ENCODE results near the gene TIMP4. TPM values are rescaled to one million over a fixed set of nuclear protein-coding genes. Genes with fewer than 3 reads are reported as not detected.
A peak's percentile ranks its signal among the peaks of the same experiment; 100 is the strongest.

TIMP4 gene
- polyA plus RNA-seq, 3 donors = 0.04 TPM; not detected in 2

GRCh38 chr3:12155828-12156227, 2.9 kb downstream of the TIMP4 start:
- H3K27ac ChIP-seq (ENCODE audit: low read depth in 1 of 2, low read length in 2 of 2) = no peak overlapping the region
- no peak overlapping the region for H3K9ac ChIP-seq (ENCODE audit: insufficient read depth, low read length, poor library complexity, severe bottlenecking)
- Mint-ChIP-seq H3K27me3 (ENCODE audit: low read depth in 3 of 3) (peaks cover 15 to 34% (median 16%) of the 10 kb centered on the region in 3 donors), H3K4me1 (peaks cover 15% of the 10 kb centered on the region), H3K36me3 (no peaks in the 10 kb centered on the region), H3K4me3 (no peak overlapping the region), H3K27ac (no peak overlapping the region), H3K9me3 (no peaks in the 10 kb centered on the region)
- no peaks in the 10 kb centered on the region for H3K36me3 ChIP-seq (replicated peaks in 1 of 2; ENCODE audit: control insufficient read depth in 1 of 2, insufficient read depth in 2 of 2, low read length in 2 of 2)
- WGBS (ENCODE audit: insufficient coverage) = 100% methylated on average over 1 of the region's 2 CpGs
- peaks cover 11 to 14% of the 10 kb centered on the region in 2 donors for H3K4me1 ChIP-seq (ENCODE audit: control insufficient read depth in 1 of 2, insufficient read depth in 2 of 2, low read length in 2 of 2)
- H4K20me1 ChIP-seq (ENCODE audit: insufficient read depth, low read length) = no peaks in the 10 kb centered on the region
- H3K27me3 ChIP-seq (ENCODE audit: control insufficient read depth in 2 of 2, insufficient read depth in 2 of 2, low read length in 2 of 2) = peaks cover 0 to 9% of the 10 kb centered on the region in 2 donors
- H3K4me2 ChIP-seq (replicated peaks; ENCODE audit: extremely low read depth, low read length, poor library complexity, severe bottlenecking) = no peak overlapping the region
- no peak overlapping the region for H2AFZ ChIP-seq (ENCODE audit: insufficient read depth, low read depth, low read length, poor library complexity, severe bottlenecking)
- H3K79me2 ChIP-seq (ENCODE audit: insufficient read depth, low read length) = no peaks in the 10 kb centered on the region
- no peak for TF ChIP-seq CTCF (IDR thresholded peaks at IDR 0.05)
- no peaks in the 10 kb centered on the region for H3K9me3 ChIP-seq (replicated peaks in 1 of 2; ENCODE audit: control insufficient read depth in 1 of 2, insufficient read depth in 1 of 2, low read length in 2 of 2)
- H3K4me3 ChIP-seq (replicated peaks in 1 of 3; ENCODE audit: low read depth in 2 of 3, low read length in 3 of 3) = no peak overlapping the region
- intact Hi-C loops (cut with micrococcal nuclease) = no loop called here
- peak in 2 of 3 donors; percentile 25 to 39 for DNase-seq

GRCh38 chr3:12155264-12155663, 3.4 kb downstream of the TIMP4 start:
- Mint-ChIP-seq H3K4me3 (no peak overlapping the region), H3K9me3 (no peaks in the 10 kb centered on the region), H3K27ac (peak overlapping the region in 1 of 7 donors; percentile 11), H3K36me3 (no peaks in the 10 kb centered on the region), H3K4me1 (peaks cover 15% of the 10 kb centered on the region), H3K27me3 (ENCODE audit: low read depth in 3 of 3) (peaks cover 15 to 30% (median 16%) of the 10 kb centered on the region in 3 donors)
- no peaks in the 10 kb centered on the region for H3K36me3 ChIP-seq (replicated peaks in 1 of 2; ENCODE audit: control insufficient read depth in 1 of 2, insufficient read depth in 2 of 2, low read length in 2 of 2)
- H2AFZ ChIP-seq (ENCODE audit: insufficient read depth, low read depth, low read length, poor library complexity, severe bottlenecking) = no peak overlapping the region
- no peak overlapping the region for H3K9ac ChIP-seq (ENCODE audit: insufficient read depth, low read length, poor library complexity, severe bottlenecking)
- H4K20me1 ChIP-seq (ENCODE audit: insufficient read depth, low read length) = no peaks in the 10 kb centered on the region
- no peaks in the 10 kb centered on the region for H3K79me2 ChIP-seq (ENCODE audit: insufficient read depth, low read length)
- peaks cover 0 to 9% of the 10 kb centered on the region in 2 donors for H3K27me3 ChIP-seq (ENCODE audit: control insufficient read depth in 2 of 2, insufficient read depth in 2 of 2, low read length in 2 of 2)
- no peak for TF ChIP-seq CTCF (IDR thresholded peaks at IDR 0.05)
- H3K27ac ChIP-seq (ENCODE audit: low read depth in 1 of 2, low read length in 2 of 2) = no peak overlapping the region
- no peaks in the 10 kb centered on the region for H3K9me3 ChIP-seq (replicated peaks in 1 of 2; ENCODE audit: control insufficient read depth in 1 of 2, insufficient read depth in 1 of 2, low read length in 2 of 2)
- peaks cover 11 to 14% of the 10 kb centered on the region in 2 donors for H3K4me1 ChIP-seq (ENCODE audit: control insufficient read depth in 1 of 2, insufficient read depth in 2 of 2, low read length in 2 of 2)
- intact Hi-C loops (cut with micrococcal nuclease) = no loop called here
- H3K4me3 ChIP-seq (replicated peaks in 1 of 3; ENCODE audit: low read depth in 2 of 3, low read length in 3 of 3) = no peak overlapping the region
- no peak for DNase-seq
- H3K4me2 ChIP-seq (replicated peaks; ENCODE audit: extremely low read depth, low read length, poor library complexity, severe bottlenecking) = no peak overlapping the region
